ENCODE measurements around the gene KDM2B.
A peak's percentile ranks its signal among the peaks of the same experiment; 100 is the strongest.

The KDM2B gene

DNA sequence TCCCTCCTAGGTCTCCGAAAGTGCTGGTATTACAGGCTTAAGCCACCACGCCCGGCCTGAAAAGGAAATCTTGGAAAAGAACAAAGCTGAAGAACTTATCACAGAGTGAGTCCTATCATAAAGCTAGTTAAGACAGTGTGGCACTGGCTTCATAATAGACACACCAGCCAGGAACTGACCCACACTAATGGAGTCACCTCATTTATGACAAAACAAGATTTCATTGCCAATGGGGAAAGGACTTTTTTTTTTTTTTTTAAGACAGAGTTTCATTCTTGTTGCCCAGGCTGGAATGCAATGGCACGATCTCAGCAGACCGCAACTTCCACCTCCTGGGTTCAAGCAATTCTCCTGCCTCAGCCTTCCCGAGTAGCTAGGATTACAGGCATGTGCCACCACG lies 15.7 kb downstream of the KDM2B start:
- Histone ChIP-seq H3K23ac (ENCODE audit: low read length) (no peak overlapping the region), H3K4me2 (ENCODE audit: low read length) (no peak overlapping the region), H3K4me3 (ENCODE audit: low read length) (no peak overlapping the region), H3K4ac (ENCODE audit: low read depth, low read length) (no peak overlapping the region), H4K8ac (ENCODE audit: low read depth, low read length) (no peak overlapping the region), H3K4me1 (ENCODE audit: control insufficient read depth, low read depth, low read length) (no peaks in the 10 kb centered on the region), H3K79me2 (ENCODE audit: control insufficient read depth, insufficient read depth, low read length) (peaks cover 15% of the 10 kb centered on the region), H3K27me3 (ENCODE audit: insufficient read depth, low read length, poor library complexity) (no peaks in the 10 kb centered on the region), H4K5ac (ENCODE audit: low read length) (no peak overlapping the region), H2BK5ac (ENCODE audit: low read length) (no peak overlapping the region), H3K79me1 (ENCODE audit: low read length) (peaks cover 3% of the 10 kb centered on the region), H2BK120ac (ENCODE audit: low read depth, low read length) (no peak overlapping the region), H3K9ac (ENCODE audit: low read length) (no peak overlapping the region), H3K18ac (ENCODE audit: low read length) (no peak overlapping the region), H3K27ac (ENCODE audit: low read depth, low read length) (no peak overlapping the region), H3K36me3 (ENCODE audit: control insufficient read depth, insufficient read depth, low read length) (no peaks in the 10 kb centered on the region), H2AK5ac (ENCODE audit: low read length) (no peak overlapping the region), H2BK15ac (replicated peaks; ENCODE audit: low read depth) (no peak overlapping the region), H3K56ac (ENCODE audit: low read length) (no peak overlapping the region)
- no CpG with 5 or more reads among the region's 7 CpGs for WGBS (ENCODE audit: extremely low coverage, insufficient coverage, low lambda C conversion rate)
- DNase-seq, result no peak

DNA sequence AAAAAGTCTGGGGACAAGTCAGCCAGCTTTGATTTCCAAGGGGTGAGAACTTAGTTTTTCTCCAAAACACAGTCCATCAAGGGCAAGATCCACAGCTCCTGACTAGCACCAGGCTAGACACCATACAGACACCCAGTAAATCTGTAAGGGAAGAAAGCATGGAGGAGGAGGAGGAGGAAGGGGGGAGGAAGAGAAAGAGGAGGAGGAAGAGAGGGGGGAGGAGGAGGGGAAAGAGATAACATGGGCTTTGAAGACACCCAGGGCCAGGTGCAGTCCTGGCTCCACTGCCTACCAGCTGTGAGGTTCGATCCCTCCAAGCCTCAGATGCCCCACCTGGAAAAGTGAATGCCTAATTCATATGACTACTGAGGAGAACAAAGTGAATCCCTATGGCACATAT lies 18.3 kb downstream of the KDM2B start:
- no peak overlapping the region for H2AK5ac ChIP-seq (ENCODE audit: low read length)
- no peak overlapping the region for H3K4ac ChIP-seq (ENCODE audit: low read depth, low read length)
- no peak overlapping the region for H3K4me3 ChIP-seq (ENCODE audit: low read length)
- H3K27me3 ChIP-seq (ENCODE audit: insufficient read depth, low read length, poor library complexity), result no peaks in the 10 kb centered on the region
- H3K36me3 ChIP-seq (ENCODE audit: control insufficient read depth, insufficient read depth, low read length), result no peaks in the 10 kb centered on the region
- no peak overlapping the region for H3K18ac ChIP-seq (ENCODE audit: low read length)
- no peak overlapping the region for H3K9ac ChIP-seq (ENCODE audit: low read length)
- H3K23ac ChIP-seq (ENCODE audit: low read length), result no peak overlapping the region
- H2BK15ac ChIP-seq (replicated peaks; ENCODE audit: low read depth), result no peak overlapping the region
- no peak overlapping the region for H3K4me2 ChIP-seq (ENCODE audit: low read length)
- H2BK5ac ChIP-seq (ENCODE audit: low read length), result no peak overlapping the region
- no peaks in the 10 kb centered on the region for H3K4me1 ChIP-seq (ENCODE audit: control insufficient read depth, low read depth, low read length)
- H2BK120ac ChIP-seq (ENCODE audit: low read depth, low read length), result no peak overlapping the region
- peaks cover 7% of the 10 kb centered on the region for H3K79me1 ChIP-seq (ENCODE audit: low read length)
- H3K56ac ChIP-seq (ENCODE audit: low read length), result no peak overlapping the region
- no CpG with 5 or more reads among the region's 1 CpG for WGBS (ENCODE audit: extremely low coverage, insufficient coverage, low lambda C conversion rate)
- H4K5ac ChIP-seq (ENCODE audit: low read length), result no peak overlapping the region
- H3K27ac ChIP-seq (ENCODE audit: low read depth, low read length), result no peak overlapping the region
- peaks cover 17% of the 10 kb centered on the region for H3K79me2 ChIP-seq (ENCODE audit: control insufficient read depth, insufficient read depth, low read length)
- no peak overlapping the region for H4K8ac ChIP-seq (ENCODE audit: low read depth, low read length)
- no peak for DNase-seq

DNA sequence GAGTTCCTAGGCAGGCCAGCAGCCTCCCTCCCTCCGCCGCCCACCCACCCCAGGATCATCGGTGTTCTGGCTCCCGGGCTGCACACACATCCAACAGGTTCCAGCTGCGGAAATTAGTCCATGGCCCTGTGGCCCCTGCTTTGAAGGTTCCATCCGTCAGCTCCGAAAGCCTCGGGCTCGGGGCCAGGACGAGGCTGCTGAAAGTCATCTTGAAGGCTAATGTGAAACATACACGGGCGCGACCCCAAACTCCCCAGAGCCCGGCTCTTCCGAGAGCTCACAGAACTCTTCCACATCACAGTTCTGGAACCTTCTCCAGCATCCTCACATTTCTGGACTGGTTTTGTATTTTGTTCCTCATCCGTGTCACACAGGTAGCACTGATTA lies 19.8 kb downstream of the KDM2B start:
- H3K18ac ChIP-seq (ENCODE audit: low read length), result no peak overlapping the region
- no peak overlapping the region for H2BK15ac ChIP-seq (replicated peaks; ENCODE audit: low read depth)
- H4K8ac ChIP-seq (ENCODE audit: low read depth, low read length), result no peak overlapping the region
- no peaks in the 10 kb centered on the region for H3K4me1 ChIP-seq (ENCODE audit: control insufficient read depth, low read depth, low read length)
- H3K79me2 ChIP-seq (ENCODE audit: control insufficient read depth, insufficient read depth, low read length), result peaks cover 16% of the 10 kb centered on the region
- H4K5ac ChIP-seq (ENCODE audit: low read length), result no peak overlapping the region
- no peak overlapping the region for H3K4me3 ChIP-seq (ENCODE audit: low read length)
- H3K27me3 ChIP-seq (ENCODE audit: insufficient read depth, low read length, poor library complexity), result no peaks in the 10 kb centered on the region
- peaks cover 6% of the 10 kb centered on the region for H3K79me1 ChIP-seq (ENCODE audit: low read length)
- H3K27ac ChIP-seq (ENCODE audit: low read depth, low read length), result no peak overlapping the region
- H2AK5ac ChIP-seq (ENCODE audit: low read length), result no peak overlapping the region
- no peaks in the 10 kb centered on the region for H3K36me3 ChIP-seq (ENCODE audit: control insufficient read depth, insufficient read depth, low read length)
- H2BK120ac ChIP-seq (ENCODE audit: low read depth, low read length), result no peak overlapping the region
- H3K56ac ChIP-seq (ENCODE audit: low read length), result no peak overlapping the region
- no peak overlapping the region for H2BK5ac ChIP-seq (ENCODE audit: low read length)
- no peak overlapping the region for H3K9ac ChIP-seq (ENCODE audit: low read length)
- H3K4ac ChIP-seq (ENCODE audit: low read depth, low read length), result no peak overlapping the region
- H3K23ac ChIP-seq (ENCODE audit: low read length), result no peak overlapping the region
- H3K4me2 ChIP-seq (ENCODE audit: low read length), result no peak overlapping the region
- no peak for DNase-seq
- WGBS (ENCODE audit: extremely low coverage, insufficient coverage, low lambda C conversion rate), result no CpG with 5 or more reads among the region's 16 CpGs

DNA sequence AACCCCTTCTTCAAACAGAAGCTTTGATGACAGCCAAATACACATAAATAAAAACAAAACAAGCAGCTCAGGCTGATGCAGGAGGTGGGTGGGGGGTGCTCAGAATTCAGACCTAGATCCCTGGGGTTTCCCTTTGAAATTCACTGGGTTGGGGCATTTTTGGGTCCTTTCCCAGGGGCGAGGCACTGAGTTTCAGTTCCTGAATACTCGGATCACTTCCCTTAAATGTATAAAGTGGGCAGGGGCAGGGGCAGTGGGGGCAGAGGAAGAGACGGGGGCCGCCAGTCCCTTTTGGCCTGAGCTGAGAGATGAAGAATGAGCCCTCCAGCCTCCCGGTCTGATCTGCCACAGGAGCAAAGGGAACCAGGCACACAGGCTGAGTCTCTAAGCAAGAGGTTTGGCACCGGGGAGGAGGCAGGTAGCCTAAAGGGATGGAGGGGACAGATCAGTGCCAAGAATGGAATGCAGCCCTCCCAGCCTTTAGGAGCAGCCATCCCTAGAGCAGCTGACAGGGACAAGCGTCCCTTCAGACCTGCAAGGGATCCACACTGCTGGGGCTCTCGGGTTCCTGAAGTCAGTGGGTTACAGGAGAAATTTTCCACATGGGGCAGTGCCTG lies 20.3 kb downstream of the KDM2B start:
- no peak overlapping the region for H3K18ac ChIP-seq (ENCODE audit: low read length)
- no peak overlapping the region for H4K8ac ChIP-seq (ENCODE audit: low read depth, low read length)
- no peak overlapping the region for H2BK5ac ChIP-seq (ENCODE audit: low read length)
- no peaks in the 10 kb centered on the region for H3K36me3 ChIP-seq (ENCODE audit: control insufficient read depth, insufficient read depth, low read length)
- no peak overlapping the region for H3K4me3 ChIP-seq (ENCODE audit: low read length)
- H3K56ac ChIP-seq (ENCODE audit: low read length), result peak overlapping the region; percentile 7
- no peak overlapping the region for H3K27ac ChIP-seq (ENCODE audit: low read depth, low read length)
- peaks cover 16% of the 10 kb centered on the region for H3K79me2 ChIP-seq (ENCODE audit: control insufficient read depth, insufficient read depth, low read length)
- DNase-seq, result no peak
- H2BK120ac ChIP-seq (ENCODE audit: low read depth, low read length), result no peak overlapping the region
- H3K4me2 ChIP-seq (ENCODE audit: low read length), result no peak overlapping the region
- H3K27me3 ChIP-seq (ENCODE audit: insufficient read depth, low read length, poor library complexity), result no peaks in the 10 kb centered on the region
- no peak overlapping the region for H3K23ac ChIP-seq (ENCODE audit: low read length)
- H2AK5ac ChIP-seq (ENCODE audit: low read length), result no peak overlapping the region
- no peak overlapping the region for H4K5ac ChIP-seq (ENCODE audit: low read length)
- peaks cover 6% of the 10 kb centered on the region for H3K79me1 ChIP-seq (ENCODE audit: low read length)
- H3K4ac ChIP-seq (ENCODE audit: low read depth, low read length), result no peak overlapping the region
- H2BK15ac ChIP-seq (replicated peaks; ENCODE audit: low read depth), result no peak overlapping the region
- no peak overlapping the region for H3K9ac ChIP-seq (ENCODE audit: low read length)
- H3K4me1 ChIP-seq (ENCODE audit: control insufficient read depth, low read depth, low read length), result no peaks in the 10 kb centered on the region
- no CpG with 5 or more reads among the region's 8 CpGs for WGBS (ENCODE audit: extremely low coverage, insufficient coverage, low lambda C conversion rate)

DNA sequence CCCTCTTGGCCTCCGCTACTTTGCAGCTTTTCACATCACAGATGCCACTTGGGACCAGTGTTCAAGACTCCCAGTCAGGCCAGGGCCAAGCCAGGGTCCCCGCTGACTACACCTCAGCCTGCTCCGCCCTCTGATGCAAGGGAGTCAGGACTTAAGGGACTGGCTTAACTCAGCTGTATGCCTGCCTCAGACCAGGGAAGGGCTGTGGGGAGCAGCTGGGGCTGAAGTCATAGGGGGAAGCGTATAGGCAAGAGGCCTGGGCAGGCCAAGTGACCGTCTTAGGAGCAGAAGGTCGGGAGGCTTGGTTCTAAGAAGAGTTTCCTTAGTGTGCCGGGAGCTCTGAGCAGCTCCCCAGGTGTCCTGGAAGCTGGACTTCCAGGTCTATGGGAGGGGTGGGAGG lies 21.9 kb downstream of the KDM2B start:
- Histone ChIP-seq H2BK120ac (ENCODE audit: low read depth, low read length) (no peak overlapping the region), H4K5ac (ENCODE audit: low read length) (no peak overlapping the region), H2AK5ac (ENCODE audit: low read length) (no peak overlapping the region), H3K9ac (ENCODE audit: low read length) (no peak overlapping the region), H3K56ac (ENCODE audit: low read length) (no peak overlapping the region), H3K18ac (ENCODE audit: low read length) (no peak overlapping the region), H3K4me1 (ENCODE audit: control insufficient read depth, low read depth, low read length) (no peaks in the 10 kb centered on the region), H3K4ac (ENCODE audit: low read depth, low read length) (no peak overlapping the region), H3K36me3 (ENCODE audit: control insufficient read depth, insufficient read depth, low read length) (no peaks in the 10 kb centered on the region), H2BK5ac (ENCODE audit: low read length) (no peak overlapping the region), H3K27ac (ENCODE audit: low read depth, low read length) (no peak overlapping the region), H3K27me3 (ENCODE audit: insufficient read depth, low read length, poor library complexity) (no peaks in the 10 kb centered on the region), H2BK15ac (replicated peaks; ENCODE audit: low read depth) (no peak overlapping the region), H3K4me2 (ENCODE audit: low read length) (no peak overlapping the region), H3K79me2 (ENCODE audit: control insufficient read depth, insufficient read depth, low read length) (peaks cover 15% of the 10 kb centered on the region), H3K4me3 (ENCODE audit: low read length) (no peak overlapping the region), H3K79me1 (ENCODE audit: low read length) (peaks cover 6% of the 10 kb centered on the region), H4K8ac (ENCODE audit: low read depth, low read length) (no peak overlapping the region), H3K23ac (ENCODE audit: low read length) (no peak overlapping the region)
- no peak for DNase-seq
- WGBS (ENCODE audit: extremely low coverage, insufficient coverage, low lambda C conversion rate), result no CpG with 5 or more reads among the region's 7 CpGs

DNA sequence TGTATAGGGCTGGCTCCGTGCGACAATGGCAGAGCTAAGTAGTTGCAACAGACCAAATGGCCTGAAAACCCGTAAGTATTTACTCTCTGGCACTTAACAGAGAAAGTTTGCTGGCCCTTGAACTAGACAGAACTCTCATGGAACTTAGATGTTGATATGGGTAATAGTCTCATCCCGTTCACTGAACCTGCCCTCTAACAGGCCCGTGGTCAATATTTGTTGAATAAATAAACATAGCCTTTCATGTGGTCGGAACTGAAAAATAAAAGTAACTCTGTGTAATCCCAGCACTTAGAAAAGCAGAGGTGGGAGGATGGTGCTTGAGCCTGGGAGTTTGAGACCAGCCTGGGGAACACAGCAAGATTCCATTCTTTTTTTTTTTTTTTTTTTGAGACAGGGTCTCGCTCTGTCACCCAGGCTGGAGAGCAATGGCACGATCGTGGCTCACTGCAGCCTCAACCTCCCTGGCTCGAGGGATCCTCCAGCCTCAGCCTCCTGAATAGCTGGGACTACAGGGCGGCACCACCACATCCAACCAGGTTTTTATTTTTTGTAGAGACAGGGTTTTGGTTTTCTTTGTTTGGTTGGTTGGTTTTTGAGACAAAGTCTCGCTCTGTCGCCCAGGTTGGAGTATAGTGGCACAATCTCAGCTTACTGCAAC lies 29.7 kb downstream of the KDM2B start:
- Histone ChIP-seq H3K9ac (ENCODE audit: low read length) (no peak overlapping the region), H3K79me1 (ENCODE audit: low read length) (no peaks in the 10 kb centered on the region), H3K27ac (ENCODE audit: low read depth, low read length) (no peak overlapping the region), H3K79me2 (ENCODE audit: control insufficient read depth, insufficient read depth, low read length) (peaks cover 2% of the 10 kb centered on the region), H3K4me3 (ENCODE audit: low read length) (no peak overlapping the region), H3K56ac (ENCODE audit: low read length) (no peak overlapping the region), H2BK120ac (ENCODE audit: low read depth, low read length) (no peak overlapping the region), H4K8ac (ENCODE audit: low read depth, low read length) (no peak overlapping the region), H2AK5ac (ENCODE audit: low read length) (no peak overlapping the region), H3K4me2 (ENCODE audit: low read length) (no peak overlapping the region), H4K5ac (ENCODE audit: low read length) (no peak overlapping the region), H2BK5ac (ENCODE audit: low read length) (no peak overlapping the region), H3K18ac (ENCODE audit: low read length) (no peak overlapping the region), H3K4ac (ENCODE audit: low read depth, low read length) (no peak overlapping the region), H3K27me3 (ENCODE audit: insufficient read depth, low read length, poor library complexity) (no peaks in the 10 kb centered on the region), H3K36me3 (ENCODE audit: control insufficient read depth, insufficient read depth, low read length) (peaks cover 4% of the 10 kb centered on the region), H3K4me1 (ENCODE audit: control insufficient read depth, low read depth, low read length) (no peaks in the 10 kb centered on the region), H2BK15ac (replicated peaks; ENCODE audit: low read depth) (no peak overlapping the region), H3K23ac (ENCODE audit: low read length) (no peak overlapping the region)
- WGBS (ENCODE audit: extremely low coverage, insufficient coverage, low lambda C conversion rate), result no CpG with 5 or more reads among the region's 13 CpGs
- DNase-seq, result no peak
